HCT116 (cell line): ENCODE results near the gene ATP5F1D. TPM values are rescaled to one million over a fixed set of nuclear protein-coding genes. Genes with fewer than 3 reads are reported as not detected.
A peak's percentile ranks its signal among the peaks of the same experiment; 100 is the strongest.

ENCODE experiments used
- ATF3 ChIP-seq: IDR thresholded peaks from 2 replicates; pipeline ENCODE4 v1.6.1; 2012
- CEBPB ChIP-seq: IDR thresholded peaks from 2 replicates; pipeline ENCODE4 v1.6.1; 2012; ENCODE audit warnings: low read depth
- CTCF ChIP-seq, 3 experiments: fragments of 200-600 bp in 1 of 3; sonication (generic) in 1 of 3; IDR thresholded peaks in 2 of 3; conservative IDR thresholded peaks in 1 of 3; 2 replicates each; pipeline ENCODE4 v1.5.1; 2012 to 2017; ENCODE audit warnings: low read depth in 2 of 3, low read length in 2 of 3, antibody characterized with exemption in 1 of 3, borderline replicate concordance in 1 of 3, control low read depth in 1 of 3, mild to moderate bottlenecking in 1 of 3, mixed read lengths in 1 of 3, mixed run types in 1 of 3, moderate library complexity in 1 of 3; ENCODE audit not compliant: insufficient read depth in 1 of 3
- SIN3A ChIP-seq: IDR thresholded peaks from 2 replicates; pipeline ENCODE4 v1.6.1; 2012; ENCODE audit warnings: low read depth
- ZBTB33 ChIP-seq: IDR thresholded peaks from 2 replicates; pipeline ENCODE4 v1.6.1; 2011; ENCODE audit warnings: mild to moderate bottlenecking, low read length, moderate library complexity; ENCODE audit not compliant: insufficient replicate concordance; ENCODE audit errors: extremely low read depth
- ZFX ChIP-seq: fragments of 450-650 bp; IDR thresholded peaks from 2 replicates; pipeline ENCODE4 v1.6.1; 2017
- total RNA-seq: library from RNA; stranded (reverse); gene quantifications from one replicate; pipeline ENCODE4 v1.2.1, GENCODE V29; 2021; ENCODE audit not compliant: unreplicated experiment

The ATP5F1D gene
- total RNA-seq, 1 experiment from 2014 or later: 428 TPM

GRCh38 chr19:1205114-1206099 lies 36.1 kb upstream of the ATP5F1D start, which contains the start of gene STK11 (continued):
- TF ChIP-seq ATF3 (no peak), SIN3A (no peak), CEBPB (no peak), CTCF (IDR thresholded peaks at IDR 0.05 in 2 of 3, conservative IDR thresholded peaks at IDR 0.05 in 1 of 3; ENCODE audit: borderline replicate concordance in 1 of 3, insufficient read depth in 1 of 3, low read depth in 2 of 3, low read length in 2 of 3) (no peak), ZFX (peak; percentile 77), ZBTB33 (peak; percentile 47)
